IPS-18a (cell line): ENCODE results near the gene FBXO30.

Source experiments
- H3K27ac ChIP-seq: one replicate; pipeline ENCODE4 v1.5.1; 2013; ENCODE audit warnings: low read length
- H3K27me3 ChIP-seq: one replicate; pipeline ENCODE4 v1.6.1; 2013; ENCODE audit warnings: mild to moderate bottlenecking, low read length; ENCODE audit not compliant: control insufficient read depth, insufficient read depth
- H3K36me3 ChIP-seq: one replicate; pipeline ENCODE4 v1.6.1; 2013; ENCODE audit warnings: low read depth, low read length; ENCODE audit not compliant: control insufficient read depth
- H3K4me1 ChIP-seq: one replicate; pipeline ENCODE4 v1.6.1; 2013; ENCODE audit warnings: low read depth, low read length; ENCODE audit not compliant: control insufficient read depth
- H3K4me3 ChIP-seq: one replicate; pipeline ENCODE4 v1.5.1; 2013; ENCODE audit warnings: low read length
- H3K9ac ChIP-seq: one replicate; pipeline ENCODE4 v1.6.1; 2013; ENCODE audit warnings: mild to moderate bottlenecking, low read length, moderate library complexity
- H3K9me3 ChIP-seq: one replicate; pipeline ENCODE4 v1.6.1; 2013; ENCODE audit warnings: low read depth, low read length; ENCODE audit not compliant: control insufficient read depth

Gene FBXO30

GRCh38 chr6:145816392-145816791, 1.8 kb upstream of the FBXO30 start:
- H3K36me3 ChIP-seq: no peaks in the 10 kb centered on the region
- peak overlapping the region; percentile 97 for H3K9ac ChIP-seq
- H3K9me3 ChIP-seq: no peaks in the 10 kb centered on the region
- peak overlapping the region; percentile 100 for H3K4me3 ChIP-seq
- no peaks in the 10 kb centered on the region for H3K27me3 ChIP-seq
- peaks cover 23% of the 10 kb centered on the region for H3K4me1 ChIP-seq
- H3K27ac ChIP-seq: no peak overlapping the region

- H3K4me3 ChIP-seq: peak overlapping the region; percentile 100
- H3K9me3 ChIP-seq: no peaks in the 10 kb centered on the region
- peak overlapping the region; percentile 81 for H3K27ac ChIP-seq
These were observed 997 bp upstream of the FBXO30 start for GRCh38 chr6:145815309-145816274.

GRCh38 chr6:145814035-145814500, 527 bp downstream of the FBXO30 start:
- Histone ChIP-seq H3K27ac (peak overlapping the region; percentile 96), H3K9me3 (no peaks in the 10 kb centered on the region), H3K4me3 (peak overlapping the region; percentile 100), H3K27me3 (no peaks in the 10 kb centered on the region), H3K4me1 (peaks cover 29% of the 10 kb centered on the region), H3K36me3 (no peaks in the 10 kb centered on the region), H3K9ac (peak overlapping the region; percentile 97)

More at GRCh38 chr6:145815309-145816274, 997 bp upstream of the FBXO30 start:
- peaks cover 26% of the 10 kb centered on the region for H3K4me1 ChIP-seq
- peak overlapping the region; percentile 97 for H3K9ac ChIP-seq
- H3K27me3 ChIP-seq: no peaks in the 10 kb centered on the region
- no peaks in the 10 kb centered on the region for H3K36me3 ChIP-seq

GRCh38 chr6:145813285-145814034, 1.1 kb downstream of the FBXO30 start:
- Histone ChIP-seq H3K4me3 (peak overlapping the region; percentile 100), H3K9ac (peak overlapping the region; percentile 97), H3K27ac (peak overlapping the region; percentile 96), H3K9me3 (no peaks in the 10 kb centered on the region), H3K36me3 (no peaks in the 10 kb centered on the region), H3K27me3 (no peaks in the 10 kb centered on the region), H3K4me1 (peaks cover 29% of the 10 kb centered on the region)

GRCh38 chr6:145811741-145812140, 2.9 kb downstream of the FBXO30 start:
- Histone ChIP-seq H3K4me1 (peaks cover 29% of the 10 kb centered on the region), H3K9me3 (no peaks in the 10 kb centered on the region), H3K4me3 (peak overlapping the region; percentile 100), H3K9ac (peak overlapping the region; percentile 32), H3K27ac (no peak overlapping the region), H3K36me3 (no peaks in the 10 kb centered on the region), H3K27me3 (no peaks in the 10 kb centered on the region)

- H3K27ac ChIP-seq: no peak overlapping the region
- H3K4me3 ChIP-seq: no peak overlapping the region
- no peak overlapping the region for H3K9ac ChIP-seq
- H3K4me1 ChIP-seq: peaks cover 18% of the 10 kb centered on the region
- peaks cover 14% of the 10 kb centered on the region for H3K36me3 ChIP-seq
- no peaks in the 10 kb centered on the region for H3K27me3 ChIP-seq
- H3K9me3 ChIP-seq: no peaks in the 10 kb centered on the region
These were observed 4.8 kb downstream of the FBXO30 start for GRCh38 chr6:145809785-145810184.

- peaks cover 20% of the 10 kb centered on the region for H3K36me3 ChIP-seq
- H3K9ac ChIP-seq: no peak overlapping the region
- no peak overlapping the region for H3K4me3 ChIP-seq
- no peaks in the 10 kb centered on the region for H3K9me3 ChIP-seq
- H3K4me1 ChIP-seq: peaks cover 18% of the 10 kb centered on the region
- H3K27ac ChIP-seq: no peak overlapping the region
- H3K27me3 ChIP-seq: no peaks in the 10 kb centered on the region
These were observed 5.4 kb downstream of the FBXO30 start for GRCh38 chr6:145809211-145809610.

- Histone ChIP-seq H3K36me3 (peaks cover 29% of the 10 kb centered on the region), H3K9me3 (no peaks in the 10 kb centered on the region), H3K4me1 (peaks cover 18% of the 10 kb centered on the region)
These were observed 6.4 kb downstream of the FBXO30 start for GRCh38 chr6:145808239-145808638.

GRCh38 chr6:145802141-145802540, 12.5 kb downstream of the FBXO30 start:
- H3K27me3 ChIP-seq: no peaks in the 10 kb centered on the region
- H3K27ac ChIP-seq: no peak overlapping the region
- H3K4me1 ChIP-seq: peaks cover 15% of the 10 kb centered on the region
- H3K9ac ChIP-seq: no peak overlapping the region
- peaks cover 42% of the 10 kb centered on the region for H3K36me3 ChIP-seq
- no peaks in the 10 kb centered on the region for H3K9me3 ChIP-seq
- H3K4me3 ChIP-seq: no peak overlapping the region

More at GRCh38 chr6:145808239-145808638, 6.4 kb downstream of the FBXO30 start:
- H3K9ac ChIP-seq: no peak overlapping the region
- H3K27me3 ChIP-seq: no peaks in the 10 kb centered on the region
- no peak overlapping the region for H3K4me3 ChIP-seq
- H3K27ac ChIP-seq: no peak overlapping the region

- Histone ChIP-seq H3K27me3 (no peaks in the 10 kb centered on the region), H3K36me3 (peaks cover 40% of the 10 kb centered on the region), H3K9ac (no peak overlapping the region), H3K4me3 (no peak overlapping the region), H3K27ac (no peak overlapping the region), H3K4me1 (peaks cover 15% of the 10 kb centered on the region), H3K9me3 (no peaks in the 10 kb centered on the region)
These were observed 13.6 kb downstream of the FBXO30 start for GRCh38 chr6:145801021-145801420.

- H3K36me3 ChIP-seq: peaks cover 15% of the 10 kb centered on the region
- H3K4me3 ChIP-seq: no peak overlapping the region
- peak overlapping the region; percentile 58 for H3K27ac ChIP-seq
- no peak overlapping the region for H3K9ac ChIP-seq
- no peaks in the 10 kb centered on the region for H3K9me3 ChIP-seq
- H3K4me1 ChIP-seq: peaks cover 15% of the 10 kb centered on the region
- no peaks in the 10 kb centered on the region for H3K27me3 ChIP-seq
These were observed 16.1 kb downstream of the FBXO30 start for GRCh38 chr6:145798530-145798929.
